ENCODE results near the gene CYP3A4.
"Not testable (repeated sequence)": the region's sequence is repeated elsewhere in the genome, so short reads cannot be mapped to it uniquely, and the experiment has no call there.

Gene CYP3A4

DNA sequence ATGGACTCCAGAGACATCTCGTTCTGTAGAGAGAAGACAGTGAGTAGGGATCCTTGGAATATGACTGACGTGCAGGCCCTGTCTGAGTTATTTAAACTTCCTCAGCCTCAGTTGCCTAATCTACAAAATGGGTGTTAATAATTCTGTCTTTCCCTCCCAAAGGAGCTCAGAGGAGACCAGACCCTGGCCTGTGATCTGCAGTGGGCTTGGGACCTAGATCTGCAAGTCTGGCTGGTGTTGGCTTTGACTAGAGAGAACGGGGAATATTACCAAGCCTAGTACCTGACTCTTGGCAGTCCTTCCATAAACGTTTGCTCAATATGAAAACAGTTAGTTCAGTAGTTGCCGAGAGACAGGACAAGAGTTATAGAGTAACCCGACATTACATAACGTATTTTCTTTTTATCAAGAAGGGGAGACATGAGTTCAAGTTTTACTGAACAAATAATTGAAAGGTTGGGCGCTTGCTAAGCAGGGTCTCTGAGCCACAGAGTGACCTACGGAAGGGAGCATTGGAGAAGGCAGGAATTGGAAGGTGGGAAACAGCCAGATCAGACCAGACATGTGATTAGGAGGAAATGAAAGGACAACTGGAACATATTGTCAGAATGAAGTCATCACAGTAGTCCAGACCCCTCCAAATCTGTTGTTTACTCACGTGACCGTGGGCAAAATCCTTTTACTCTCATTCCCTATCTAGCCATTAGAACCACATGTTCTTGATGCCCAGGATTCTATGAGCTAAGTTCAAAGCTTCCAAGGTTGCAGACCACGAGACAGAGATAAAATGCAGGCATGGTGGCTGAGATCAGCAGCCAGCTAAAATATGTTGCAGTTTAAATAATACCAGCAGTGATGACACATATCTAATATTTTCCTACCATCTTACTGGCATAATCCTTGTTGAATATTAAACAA is 10.9 kb upstream of the CYP3A4 start:
- no peak for DNase-seq (ENCODE audit: low read depth, low spot score)
- H3K4me3 ChIP-seq (ENCODE audit: low read length) = no peak overlapping the region

DNA sequence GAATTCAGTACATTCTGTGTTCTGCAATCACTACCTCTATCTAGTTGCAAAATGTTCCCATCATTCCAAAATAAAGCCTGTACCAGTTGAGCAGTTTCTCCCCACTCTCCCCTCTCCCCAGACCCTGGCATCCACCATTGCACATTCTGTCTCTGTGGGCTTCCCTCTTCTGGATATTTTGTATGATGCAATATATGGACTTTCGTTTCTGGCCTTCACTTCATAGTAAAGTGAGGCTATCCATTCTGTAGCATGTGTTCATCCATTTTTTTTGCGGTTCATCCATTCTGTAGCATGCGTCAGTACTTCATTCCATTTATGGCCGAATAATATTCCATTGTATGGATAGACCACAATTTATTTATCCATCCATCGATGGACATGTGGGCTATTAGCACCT is 9.5 kb upstream of the CYP3A4 start:
- no peak for DNase-seq (ENCODE audit: low read depth, low spot score)

DNA sequence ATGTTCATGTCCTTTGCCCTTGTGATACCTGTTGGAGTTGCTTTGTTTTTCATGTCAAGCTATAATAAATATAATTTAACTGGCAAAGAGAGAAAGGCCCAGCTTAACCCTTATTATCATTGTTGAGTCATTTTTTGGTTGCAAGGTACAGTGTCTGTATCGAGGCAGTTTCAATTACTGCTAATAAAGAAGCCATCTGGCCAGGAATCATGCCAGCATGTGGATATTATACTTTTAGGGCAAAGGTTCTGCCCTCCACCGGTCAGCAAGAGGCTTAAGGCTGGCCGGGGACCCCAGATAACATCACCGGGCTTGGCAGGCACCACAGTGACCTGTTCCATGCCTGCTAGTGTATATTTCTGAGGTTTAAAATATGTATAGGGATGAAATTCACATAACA is 9.0 kb upstream of the CYP3A4 start:
- no peak for DNase-seq (ENCODE audit: low read depth, low spot score)

More for the DNA sequence above, 9.5 kb upstream of the CYP3A4 start:
- H3K4me3 ChIP-seq (ENCODE audit: low read length) = no peak overlapping the region

DNA sequence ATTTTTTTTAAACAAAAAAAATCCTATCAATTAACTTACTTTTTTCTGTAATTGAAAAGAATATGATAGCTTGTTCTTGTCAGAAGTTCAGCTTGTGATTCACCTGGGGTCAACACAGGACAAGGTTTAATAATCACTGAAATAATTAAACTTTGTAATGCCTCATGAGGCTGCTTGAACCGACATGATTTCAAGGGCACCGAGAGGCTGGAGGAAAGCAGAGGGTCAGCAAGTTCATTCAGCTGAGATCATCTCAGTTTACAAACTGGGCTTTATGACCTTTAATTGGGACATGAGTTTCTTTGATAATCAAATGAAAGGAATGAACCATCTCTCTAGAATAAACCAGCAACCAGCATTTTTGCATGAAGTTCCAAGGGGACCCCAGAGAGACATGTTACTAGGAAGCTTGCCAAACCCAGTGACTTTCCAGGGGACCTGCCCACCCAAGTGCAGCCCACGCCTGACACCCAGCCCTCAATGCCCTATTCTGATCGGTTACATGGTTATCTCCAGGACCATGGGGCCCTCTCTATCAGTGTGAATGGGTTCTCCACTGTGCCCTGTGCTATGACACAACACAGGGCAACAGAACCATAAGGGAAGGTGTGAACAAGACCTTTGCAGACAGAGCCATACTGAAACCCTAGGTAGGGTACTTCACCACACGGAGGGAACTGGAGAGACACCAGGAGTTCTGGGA is 7.8 kb upstream of the CYP3A4 start:
- no peak for DNase-seq (ENCODE audit: low read depth, low spot score)
- H3K4me3 ChIP-seq (ENCODE audit: low read length) = no peak overlapping the region

More for the DNA sequence above, 9.0 kb upstream of the CYP3A4 start:
- no peak overlapping the region for H3K4me3 ChIP-seq (ENCODE audit: low read length)

DNA sequence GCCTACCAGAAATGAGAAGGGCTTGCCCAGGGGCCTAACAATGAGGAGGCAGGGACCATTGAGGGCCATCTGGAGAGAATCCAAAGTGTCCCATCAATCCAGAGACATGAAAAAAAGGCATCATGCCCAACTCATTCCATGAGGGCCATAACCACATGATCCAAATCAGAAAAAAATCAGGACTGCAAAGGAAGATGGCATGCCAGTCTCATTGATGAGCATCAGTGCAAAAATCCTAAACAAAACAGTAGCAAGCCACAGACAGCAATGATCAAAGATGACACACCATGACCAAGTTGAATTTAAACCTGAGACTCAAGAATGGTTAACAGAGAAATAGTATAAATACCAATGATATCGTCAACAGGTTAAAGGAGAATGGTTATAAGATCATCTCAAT is 7.0 kb upstream of the CYP3A4 start:
- H3K4me3 ChIP-seq (ENCODE audit: low read length) = no peak overlapping the region
- no peak for DNase-seq (ENCODE audit: low read depth, low spot score)

DNA sequence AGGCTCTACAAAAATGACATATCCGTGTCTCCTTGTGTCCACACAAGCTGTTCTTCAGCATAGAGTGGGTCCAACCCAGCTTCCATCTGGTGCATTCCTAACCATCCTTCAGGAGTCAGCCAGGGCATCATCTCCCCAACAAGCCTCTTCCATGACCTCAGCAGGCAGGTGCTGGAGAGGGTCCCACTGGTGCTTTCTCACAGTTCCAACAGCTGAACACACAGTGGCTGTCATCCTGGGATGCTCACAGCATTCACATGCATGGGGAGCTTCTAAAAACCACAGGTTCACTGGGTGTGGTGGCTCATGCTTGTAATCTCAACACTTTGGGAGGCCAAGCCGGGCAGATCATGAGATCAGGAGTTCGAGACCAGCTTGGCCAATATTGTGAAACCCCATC is 6.4 kb upstream of the CYP3A4 start:
- no peak for DNase-seq (ENCODE audit: low read depth, low spot score)
- no peak overlapping the region for H3K4me3 ChIP-seq (ENCODE audit: low read length)

DNA sequence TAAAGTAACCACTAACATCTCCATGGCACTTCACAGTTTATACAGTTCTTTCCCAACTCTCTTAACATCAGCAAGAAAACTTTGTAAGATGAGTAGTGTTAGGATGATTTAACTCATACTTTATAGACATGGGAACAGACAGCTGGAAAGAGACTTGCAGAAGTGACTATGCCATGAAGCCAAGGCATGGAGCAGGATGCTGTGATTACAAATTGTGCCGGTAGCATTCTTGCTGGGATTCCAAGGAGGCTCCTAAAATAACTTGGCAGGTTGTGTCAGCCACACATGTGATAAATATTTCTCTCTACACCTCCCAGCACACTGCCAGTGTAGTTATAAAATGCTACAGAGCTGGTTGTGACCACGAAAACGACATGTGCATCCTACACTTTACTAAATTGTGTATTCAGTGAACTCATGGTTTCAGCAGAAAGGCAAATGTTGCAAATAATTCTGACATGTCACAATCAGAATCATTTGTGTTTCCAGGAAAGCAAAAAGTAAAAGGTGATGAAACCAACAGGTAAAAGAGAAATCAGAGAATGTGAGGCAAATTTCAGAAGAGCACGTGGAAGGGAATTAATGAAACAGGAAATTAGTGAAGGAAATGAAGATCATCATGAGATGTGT is 5.6 kb upstream of the CYP3A4 start:
- no peak for DNase-seq (ENCODE audit: low read depth, low spot score)
- H3K4me3 ChIP-seq (ENCODE audit: low read length) = no peak overlapping the region

DNA sequence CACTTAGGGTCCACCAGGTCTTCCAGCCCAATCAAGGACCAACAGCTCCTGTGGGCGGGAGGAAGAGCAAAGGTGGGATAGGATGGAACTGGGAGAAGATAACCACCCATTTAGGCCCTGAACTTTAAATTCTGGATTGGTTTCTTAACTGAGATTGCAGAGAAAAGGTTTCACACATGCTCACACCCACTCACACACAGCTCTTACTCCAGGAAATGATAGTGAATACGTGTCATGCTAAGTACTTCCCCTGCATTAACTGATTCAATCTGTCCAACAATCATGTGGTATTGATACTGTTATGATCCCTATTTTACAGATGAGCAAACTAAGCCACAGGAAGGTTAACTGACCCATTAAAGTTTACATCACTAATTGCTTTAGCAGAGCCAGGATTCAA is 4.6 kb upstream of the CYP3A4 start:
- H3K4me3 ChIP-seq (ENCODE audit: low read length) = no peak overlapping the region
- DNase-seq (ENCODE audit: low read depth, low spot score) = no peak

DNA sequence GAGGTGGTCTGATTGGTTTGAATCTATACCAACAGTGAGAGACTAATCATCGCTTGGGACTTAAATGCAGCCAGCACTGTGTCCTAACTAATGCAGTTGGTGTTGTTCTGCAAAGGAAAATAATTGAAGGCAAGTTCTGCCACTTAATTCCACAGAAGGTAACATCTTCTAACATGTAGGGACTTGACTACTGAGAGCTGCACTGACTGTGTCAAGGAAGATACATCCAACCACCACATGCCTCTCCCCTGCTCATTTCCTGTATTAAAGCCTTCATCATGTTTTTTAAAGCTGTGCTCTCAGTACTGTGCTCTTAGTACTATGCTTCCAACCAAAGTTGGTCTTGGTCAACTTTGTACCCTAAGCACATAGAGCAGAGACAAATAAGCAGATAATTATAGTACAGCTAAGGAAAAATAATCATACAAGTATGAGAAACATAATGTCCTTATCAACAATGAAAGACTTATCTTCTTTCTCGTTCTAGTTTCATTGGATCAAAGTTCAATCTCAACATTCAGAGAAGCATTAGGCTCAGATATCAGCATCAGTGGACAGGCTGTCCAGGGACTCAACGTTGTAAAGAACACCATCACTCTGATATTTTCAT is 2.8 kb upstream of the CYP3A4 start:
- H3K4me3 ChIP-seq (ENCODE audit: low read length) = no peak overlapping the region
- no peak for DNase-seq (ENCODE audit: low read depth, low spot score)

DNA sequence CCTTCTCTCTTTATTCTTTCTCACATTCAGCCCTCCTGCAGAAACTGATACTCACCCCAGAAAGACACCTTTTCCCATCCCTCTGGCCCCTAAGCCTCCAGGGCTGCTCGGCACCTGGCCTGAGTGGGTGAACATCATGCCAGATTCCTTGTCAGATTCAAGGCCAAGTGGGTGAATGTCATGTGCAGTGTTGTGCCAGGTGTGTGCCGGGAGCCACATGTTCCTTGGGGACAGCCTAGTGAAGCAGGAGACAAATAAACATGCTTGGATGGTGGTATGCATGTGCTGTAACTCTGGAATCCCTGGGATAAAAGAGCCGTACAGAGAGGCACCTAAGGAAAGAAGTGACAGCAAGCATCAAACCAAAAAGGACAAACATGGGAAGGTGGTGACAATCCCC is 1.7 kb upstream of the CYP3A4 start:
- DNase-seq (ENCODE audit: low read depth, low spot score); H3K4me3 ChIP-seq (ENCODE audit: low read length): not testable (repeated sequence)

DNA sequence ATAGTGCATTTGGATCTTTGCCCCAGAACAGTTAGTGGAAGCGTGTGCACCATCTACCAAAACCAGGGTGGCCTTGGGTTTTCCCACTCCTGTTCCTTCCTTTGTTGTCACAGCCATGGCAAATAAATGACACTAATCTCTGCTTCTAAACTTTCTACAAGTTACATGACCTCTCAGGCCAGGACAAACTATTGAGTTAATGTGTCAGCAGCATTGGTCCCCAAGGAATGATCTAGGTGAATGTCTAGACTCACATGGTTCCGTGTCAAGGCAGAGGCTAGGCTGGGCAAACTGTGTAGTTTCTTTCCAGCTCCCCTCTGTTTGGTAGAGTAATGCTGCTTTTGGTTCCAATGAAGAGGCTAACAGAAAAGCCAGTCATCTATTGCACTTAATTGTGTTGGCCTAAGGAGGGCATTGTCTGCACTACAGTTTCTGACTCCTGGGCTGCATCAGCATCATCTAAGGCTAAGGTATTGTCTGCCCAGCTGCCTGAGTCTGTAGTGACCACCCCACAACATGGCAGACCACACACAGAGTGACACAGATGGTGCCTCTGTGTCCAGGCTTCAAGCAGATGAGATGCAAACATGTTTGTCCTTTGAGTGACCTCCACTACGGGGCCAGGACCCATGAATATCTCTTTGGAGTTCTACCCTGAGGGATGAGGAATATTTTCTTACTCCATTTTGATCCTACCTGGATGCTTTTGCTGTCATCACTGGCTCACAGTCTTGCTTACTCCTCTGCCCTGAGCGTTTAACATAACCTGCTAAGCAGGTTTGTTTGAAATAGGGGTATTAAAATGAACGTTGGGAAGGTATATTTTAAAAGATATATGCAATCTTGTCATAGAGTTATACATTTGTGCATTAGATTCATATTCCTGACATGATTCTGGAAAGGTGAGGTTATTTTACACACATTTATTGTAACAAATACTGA is 1.7 kb downstream of the CYP3A4 start:
- no peak for DNase-seq (ENCODE audit: low read depth, low spot score)
- H3K4me3 ChIP-seq (ENCODE audit: low read length) = no peak overlapping the region

DNA sequence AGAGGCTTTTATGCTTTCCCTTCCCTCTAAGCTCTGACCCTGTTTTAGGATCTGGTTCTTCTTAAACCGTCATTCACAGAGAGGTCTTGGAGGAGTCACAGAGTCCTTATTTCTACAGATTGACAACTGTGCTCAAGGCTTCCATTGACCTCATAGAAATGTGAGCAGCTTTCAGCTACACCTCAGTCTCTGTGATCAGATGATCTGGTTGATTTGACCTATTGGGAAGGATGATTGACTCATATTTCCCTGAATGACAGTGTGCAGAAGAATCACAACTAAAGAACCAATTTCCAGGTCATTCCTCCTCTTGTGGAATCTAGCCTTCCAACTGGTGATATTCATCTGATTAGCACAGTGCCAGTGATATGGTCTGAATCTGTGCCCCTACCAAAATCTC is 3.4 kb downstream of the CYP3A4 start:
- no peak overlapping the region for H3K4me3 ChIP-seq (ENCODE audit: low read length)
- DNase-seq (ENCODE audit: low read depth, low spot score) = no peak

DNA sequence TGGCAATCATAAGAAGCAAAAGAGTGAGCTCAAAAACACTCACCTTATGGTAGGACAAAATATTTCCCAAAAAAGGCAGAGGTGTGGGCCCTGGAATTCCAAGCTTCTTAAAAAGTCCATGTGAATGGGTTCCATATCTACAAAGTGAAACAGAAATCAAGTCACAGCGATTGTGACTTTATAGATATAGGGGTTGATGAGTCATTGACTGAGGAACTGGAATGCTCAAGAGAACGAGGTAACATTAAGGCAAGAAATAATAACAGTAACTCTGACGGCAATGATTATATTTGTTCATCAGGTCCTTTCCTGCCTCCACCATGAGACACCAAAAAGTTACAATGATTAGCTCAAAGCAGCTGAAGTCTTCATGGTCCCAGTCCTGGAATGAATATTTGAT is 4.0 kb downstream of the CYP3A4 start:
- no peak for DNase-seq (ENCODE audit: low read depth, low spot score)
- H3K4me3 ChIP-seq (ENCODE audit: low read length) = no peak overlapping the region

DNA sequence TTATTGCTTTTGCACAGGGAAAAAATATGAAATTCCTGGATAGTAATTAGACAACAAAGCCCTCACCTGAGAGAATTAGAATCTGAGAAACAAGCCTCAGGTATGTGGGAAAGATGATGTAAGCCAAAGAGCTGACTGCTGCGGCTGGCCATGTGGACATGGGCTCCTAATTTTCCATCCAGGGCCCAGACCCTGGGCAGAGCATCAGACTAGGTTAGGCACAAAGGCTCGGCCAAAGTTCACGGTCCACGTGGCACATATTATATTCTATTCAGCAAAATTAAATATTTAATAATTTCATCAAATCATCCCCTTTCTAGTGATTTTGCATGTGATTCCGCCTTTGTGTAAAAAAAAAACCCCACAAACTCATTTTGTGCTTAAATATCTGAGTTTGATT is 5.1 kb downstream of the CYP3A4 start:
- no peak for DNase-seq (ENCODE audit: low read depth, low spot score)
- H3K4me3 ChIP-seq (ENCODE audit: low read length) = no peak overlapping the region

DNA sequence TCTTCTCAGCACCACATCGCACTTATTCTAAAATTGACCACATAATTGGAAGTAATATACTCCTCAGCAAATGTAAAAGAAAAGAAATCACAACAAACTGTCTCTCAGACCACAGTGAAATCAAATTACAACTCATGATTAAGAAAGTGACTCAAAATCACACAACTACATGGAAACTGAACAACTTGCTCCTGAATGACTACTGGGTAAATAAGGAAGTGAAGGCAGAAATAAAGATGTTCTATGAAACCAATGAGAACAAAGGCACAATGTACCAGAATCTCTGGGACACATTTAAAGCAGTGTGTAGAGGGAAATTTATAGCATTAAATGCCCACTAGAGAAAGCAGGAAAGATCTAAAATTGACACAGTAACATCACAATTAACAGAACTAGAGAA is 10.6 kb downstream of the CYP3A4 start:
- not testable (repeated sequence) for DNase-seq (ENCODE audit: low read depth, low spot score); H3K4me3 ChIP-seq (ENCODE audit: low read length)

DNA sequence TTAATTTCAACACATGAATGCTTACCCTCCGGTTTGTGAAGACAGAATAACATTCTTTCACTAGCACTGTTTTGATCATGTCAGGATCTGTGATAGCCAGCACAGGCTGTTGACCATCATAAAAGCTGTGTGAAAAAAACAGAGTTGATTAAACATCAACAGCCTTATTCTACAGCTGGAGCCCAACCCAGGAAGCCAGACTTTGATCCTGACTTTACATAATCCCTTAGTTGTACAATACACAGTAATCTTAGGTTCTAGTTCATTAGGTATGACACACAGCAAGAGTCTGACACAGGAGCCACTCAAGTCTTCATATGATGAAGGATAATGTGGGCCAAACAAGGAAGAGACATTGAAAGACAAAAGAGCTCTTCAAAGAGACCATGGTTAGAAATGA is 11.4 kb downstream of the CYP3A4 start:
- H3K4me3 ChIP-seq (ENCODE audit: low read length) = no peak overlapping the region
- DNase-seq (ENCODE audit: low read depth, low spot score) = no peak

DNA sequence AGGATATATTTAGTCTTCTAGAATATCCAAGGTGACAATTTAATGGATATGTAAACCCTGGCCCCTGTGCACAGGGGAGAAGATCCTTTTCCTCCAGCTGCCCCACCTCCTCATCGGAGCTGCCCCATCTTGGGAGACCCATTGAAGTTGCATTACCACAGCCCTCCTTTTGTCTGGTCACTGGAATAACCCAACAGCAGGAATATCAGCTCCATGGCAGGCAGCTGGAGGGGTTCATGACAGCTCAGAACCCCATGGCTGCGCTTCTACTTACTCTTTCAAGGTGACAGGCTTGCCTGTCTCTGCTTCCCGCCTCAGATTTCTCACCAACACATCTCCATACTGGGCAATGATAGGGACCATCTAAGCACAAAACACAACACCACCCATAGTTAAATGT is 14.5 kb downstream of the CYP3A4 start:
- H3K4me3 ChIP-seq (ENCODE audit: low read length); DNase-seq (ENCODE audit: low read depth, low spot score): not testable (repeated sequence)

DNA sequence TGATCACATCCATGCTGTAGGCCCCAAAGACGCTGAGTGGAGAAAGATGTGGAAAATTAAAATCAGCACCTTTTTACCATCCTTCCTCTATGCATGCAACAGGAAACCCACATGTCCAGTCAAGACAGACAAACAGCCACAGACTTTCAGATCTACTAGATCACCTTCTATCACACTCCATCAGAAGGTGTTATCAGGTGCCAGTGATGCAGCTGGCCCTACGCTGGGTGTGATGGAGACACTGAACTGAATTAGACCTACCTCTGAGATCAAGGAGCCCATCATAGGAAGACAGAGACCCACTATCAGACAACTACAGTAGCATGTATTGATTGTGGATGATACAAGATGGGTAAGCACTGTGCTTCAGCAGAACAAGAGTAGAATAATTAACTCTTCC is 15.5 kb downstream of the CYP3A4 start:
- no peak overlapping the region for H3K4me3 ChIP-seq (ENCODE audit: low read length)
- no peak for DNase-seq (ENCODE audit: low read depth, low spot score)

DNA sequence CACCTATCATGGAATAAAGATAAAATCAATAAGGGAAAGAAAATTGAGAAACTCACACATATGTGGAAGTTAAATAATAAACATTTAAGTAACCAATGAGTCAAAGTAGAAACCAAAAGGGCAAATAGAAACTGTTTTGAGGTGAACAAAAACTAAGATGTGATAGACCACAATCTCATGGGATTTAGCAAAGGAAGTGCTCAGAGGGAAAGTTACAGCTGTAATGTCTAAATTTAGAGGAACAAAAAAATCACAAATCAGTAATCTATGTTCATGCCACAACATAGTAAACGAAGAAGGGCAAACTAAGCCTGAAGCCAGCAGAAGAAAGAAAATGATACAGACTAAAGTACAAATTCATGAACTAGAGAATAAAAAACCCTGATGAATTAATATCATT is 16.3 kb downstream of the CYP3A4 start:
- H3K4me3 ChIP-seq (ENCODE audit: low read length) = no peak overlapping the region
- DNase-seq (ENCODE audit: low read depth, low spot score) = no peak
